ENCODE measurements around the gene KIF1A. TPM values are rescaled to one million over a fixed set of nuclear protein-coding genes. Genes with fewer than 3 reads are reported as not detected.

Gene KIF1A
- total and polyA plus RNA-seq, 2 donors from 2014 or later = 0.54 to 0.58 TPM

- TF ChIP-seq CTCF (IDR thresholded peaks at IDR 0.05; ENCODE audit: borderline replicate concordance, extremely low read depth, insufficient read depth) = no peak
- FAIRE-seq = no peak
- H3K9me3 ChIP-seq (ENCODE audit: control insufficient read depth in 2 of 3, insufficient read depth in 1 of 3, low read length in 3 of 3) = no peaks in the 10 kb centered on the region
- H3K4me1 ChIP-seq (ENCODE audit: control insufficient read depth in 2 of 3, insufficient read depth in 2 of 3, low read depth in 1 of 3, low read length in 3 of 3) = no peaks in the 10 kb centered on the region
- H3K4me3 ChIP-seq (ENCODE audit: low read length in 3 of 3) = no peak overlapping the region
- H3K9ac ChIP-seq (ENCODE audit: low read length in 3 of 3) = no peak overlapping the region
- no peaks in the 10 kb centered on the region for H3K27me3 ChIP-seq (ENCODE audit: control insufficient read depth, insufficient read depth, low read length)
- no peak for DNase-seq
- no peak overlapping the region for H3K27ac ChIP-seq (ENCODE audit: low read depth in 2 of 2, low read length in 2 of 2)
- intact Hi-C loops (cut with DNase I) = no loop called here
- no peaks in the 10 kb centered on the region for H3K36me3 ChIP-seq (ENCODE audit: control insufficient read depth in 2 of 3, insufficient read depth in 3 of 3, low read length in 3 of 3)
These were observed 55.0 kb downstream of the KIF1A start for GRCh38 chr2:240765007-240765406.

- FAIRE-seq (no peak), DNase-seq (no peak)
- Histone ChIP-seq H3K4me3 (ENCODE audit: low read length in 3 of 3) (no peak overlapping the region), H3K27me3 (ENCODE audit: control insufficient read depth, insufficient read depth, low read length) (no peaks in the 10 kb centered on the region), H3K36me3 (ENCODE audit: control insufficient read depth in 2 of 3, insufficient read depth in 3 of 3, low read length in 3 of 3) (no peaks in the 10 kb centered on the region), H3K9ac (ENCODE audit: low read length in 3 of 3) (no peak overlapping the region), H3K4me1 (ENCODE audit: control insufficient read depth in 2 of 3, insufficient read depth in 2 of 3, low read depth in 1 of 3, low read length in 3 of 3) (no peaks in the 10 kb centered on the region), H3K9me3 (ENCODE audit: control insufficient read depth in 2 of 3, insufficient read depth in 1 of 3, low read length in 3 of 3) (no peaks in the 10 kb centered on the region), H3K27ac (ENCODE audit: low read depth in 2 of 2, low read length in 2 of 2) (no peak overlapping the region)
- intact Hi-C loops (cut with DNase I) = no loop called here
- TF ChIP-seq CTCF (IDR thresholded peaks at IDR 0.05; ENCODE audit: borderline replicate concordance, extremely low read depth, insufficient read depth) = no peak
These were observed 55.4 kb downstream of the KIF1A start for GRCh38 chr2:240764605-240765004.

DNA sequence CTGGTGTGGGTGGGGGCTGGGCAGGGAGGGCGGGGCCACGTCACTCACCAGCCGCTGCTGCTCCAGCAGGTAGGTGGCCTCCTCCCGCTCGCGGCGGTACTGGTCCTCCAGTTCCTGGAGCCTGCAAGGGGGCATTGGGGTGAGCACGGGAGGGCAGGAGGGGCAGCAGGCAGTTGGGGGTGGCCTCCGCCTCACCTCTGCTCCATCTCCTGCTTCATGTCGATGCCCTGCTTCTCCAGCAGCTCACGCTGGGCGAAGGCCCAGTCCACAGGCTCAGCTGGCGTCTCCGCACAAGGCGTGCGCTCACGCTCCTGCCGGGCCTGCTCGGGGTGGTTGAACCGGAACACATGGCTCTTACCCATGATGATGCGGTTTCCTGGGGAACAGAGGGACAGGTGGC is 57.0 kb downstream of the KIF1A start:
- Histone ChIP-seq H3K9me3 (ENCODE audit: control insufficient read depth in 2 of 3, insufficient read depth in 1 of 3, low read length in 3 of 3) (no peaks in the 10 kb centered on the region), H3K9ac (ENCODE audit: low read length in 3 of 3) (no peak overlapping the region), H3K27ac (ENCODE audit: low read depth in 2 of 2, low read length in 2 of 2) (no peak overlapping the region), H3K4me1 (ENCODE audit: control insufficient read depth in 2 of 3, insufficient read depth in 2 of 3, low read depth in 1 of 3, low read length in 3 of 3) (no peaks in the 10 kb centered on the region), H3K4me3 (ENCODE audit: low read length in 3 of 3) (no peak overlapping the region), H3K27me3 (ENCODE audit: control insufficient read depth, insufficient read depth, low read length) (no peaks in the 10 kb centered on the region), H3K36me3 (ENCODE audit: control insufficient read depth in 2 of 3, insufficient read depth in 3 of 3, low read length in 3 of 3) (no peaks in the 10 kb centered on the region)
- DNase-seq (no peak), FAIRE-seq (no peak)
- no peak for TF ChIP-seq CTCF (IDR thresholded peaks at IDR 0.05; ENCODE audit: borderline replicate concordance, extremely low read depth, insufficient read depth)
- intact Hi-C loops (cut with DNase I) = no loop called here

- DNase-seq = no peak
- H3K27me3 ChIP-seq (ENCODE audit: control insufficient read depth, insufficient read depth, low read length) = no peaks in the 10 kb centered on the region
- H3K9ac ChIP-seq (ENCODE audit: low read length in 3 of 3) = no peak overlapping the region
- no peaks in the 10 kb centered on the region for H3K36me3 ChIP-seq (ENCODE audit: control insufficient read depth in 2 of 3, insufficient read depth in 3 of 3, low read length in 3 of 3)
- H3K4me3 ChIP-seq (ENCODE audit: low read length in 3 of 3) = no peak overlapping the region
- no peak for TF ChIP-seq CTCF (IDR thresholded peaks at IDR 0.05; ENCODE audit: borderline replicate concordance, extremely low read depth, insufficient read depth)
- no peak overlapping the region for H3K27ac ChIP-seq (ENCODE audit: low read depth in 2 of 2, low read length in 2 of 2)
- no peaks in the 10 kb centered on the region for H3K4me1 ChIP-seq (ENCODE audit: control insufficient read depth in 2 of 3, insufficient read depth in 2 of 3, low read depth in 1 of 3, low read length in 3 of 3)
- H3K9me3 ChIP-seq (ENCODE audit: control insufficient read depth in 2 of 3, insufficient read depth in 1 of 3, low read length in 3 of 3) = no peaks in the 10 kb centered on the region
- intact Hi-C loops (cut with DNase I) = no loop called here
- FAIRE-seq = no peak
These were observed 57.8 kb downstream of the KIF1A start for GRCh38 chr2:240762249-240762648.
